ENCODE data around the gene PCNT. TPM values are rescaled to one million over a fixed set of nuclear protein-coding genes. Genes with fewer than 3 reads are reported as not detected.

PCNT gene
- total RNA-seq, 1 donor from 2014 or later: 39.9 TPM

DNA sequence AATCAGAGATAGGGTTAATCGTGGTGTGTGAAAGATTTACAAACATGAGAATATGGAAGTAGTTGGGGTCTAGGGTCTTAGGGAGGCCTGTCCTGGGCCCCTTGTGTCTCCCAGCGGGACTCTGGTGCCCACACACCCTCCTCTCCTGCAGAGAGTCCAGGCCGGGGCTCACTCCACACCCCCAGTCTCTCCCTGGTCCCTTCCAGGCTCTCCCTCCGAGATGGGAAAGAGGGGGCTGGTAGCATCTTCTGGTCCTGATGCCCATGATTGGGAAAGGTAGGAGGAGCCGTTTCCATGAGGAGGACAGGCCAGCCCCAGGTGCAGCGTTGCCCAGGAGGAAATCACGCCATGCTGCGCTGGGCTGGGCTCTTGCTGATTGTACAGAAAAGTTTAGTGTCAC lies 26.6 kb downstream of the PCNT start:
- TF ChIP-seq, protein P1, sequence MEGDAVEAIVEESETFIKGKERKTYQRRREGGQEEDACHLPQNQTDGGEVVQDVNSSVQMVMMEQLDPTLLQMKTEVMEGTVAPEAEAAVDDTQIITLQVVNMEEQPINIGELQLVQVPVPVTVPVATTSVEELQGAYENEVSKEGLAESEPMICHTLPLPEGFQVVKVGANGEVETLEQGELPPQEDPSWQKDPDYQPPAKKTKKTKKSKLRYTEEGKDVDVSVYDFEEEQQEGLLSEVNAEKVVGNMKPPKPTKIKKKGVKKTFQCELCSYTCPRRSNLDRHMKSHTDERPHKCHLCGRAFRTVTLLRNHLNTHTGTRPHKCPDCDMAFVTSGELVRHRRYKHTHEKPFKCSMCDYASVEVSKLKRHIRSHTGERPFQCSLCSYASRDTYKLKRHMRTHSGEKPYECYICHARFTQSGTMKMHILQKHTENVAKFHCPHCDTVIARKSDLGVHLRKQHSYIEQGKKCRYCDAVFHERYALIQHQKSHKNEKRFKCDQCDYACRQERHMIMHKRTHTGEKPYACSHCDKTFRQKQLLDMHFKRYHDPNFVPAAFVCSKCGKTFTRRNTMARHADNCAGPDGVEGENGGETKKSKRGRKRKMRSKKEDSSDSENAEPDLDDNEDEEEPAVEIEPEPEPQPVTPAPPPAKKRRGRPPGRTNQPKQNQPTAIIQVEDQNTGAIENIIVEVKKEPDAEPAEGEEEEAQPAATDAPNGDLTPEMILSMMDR (IDR thresholded peaks at IDR 0.05): no peak
- no peak for DNase-seq (ENCODE audit: low spot score in 2 of 2)
- Histone ChIP-seq H3K4me3 (no peak overlapping the region), H3K36me3 (peaks cover 96 to 98% of the 10 kb centered on the region in 2 donors), H3K4me1 (no peaks in the 10 kb centered on the region), H3K27me3 (no peaks in the 10 kb centered on the region), H3K9me3 (no peaks in the 10 kb centered on the region), H3K27ac (no peak overlapping the region)
- intact Hi-C loops (cut with DNase I): no loop called here

DNA sequence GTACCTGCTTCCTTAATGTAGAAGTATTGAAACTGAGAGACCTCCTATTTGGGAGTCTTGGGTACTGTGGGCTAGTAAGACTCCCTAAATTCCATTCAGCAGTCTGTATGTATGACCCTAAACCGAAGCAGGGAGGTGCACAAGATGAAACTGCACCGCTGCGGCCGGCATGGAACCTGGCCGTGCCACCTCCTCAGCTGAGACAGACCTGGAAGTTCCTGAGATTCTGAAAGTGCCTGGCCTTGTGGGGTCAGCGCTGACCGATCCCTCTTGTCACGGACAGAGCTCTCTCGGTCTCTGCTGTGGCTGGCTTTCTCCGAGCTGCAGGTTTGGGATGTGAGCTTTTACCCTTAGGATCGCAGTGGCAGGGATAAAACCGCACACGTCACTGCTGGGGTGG lies 27.0 kb downstream of the PCNT start:
- Histone ChIP-seq H3K36me3 (peaks cover 96 to 98% of the 10 kb centered on the region in 2 donors), H3K27ac (no peak overlapping the region), H3K9me3 (no peaks in the 10 kb centered on the region), H3K27me3 (no peaks in the 10 kb centered on the region), H3K4me1 (no peaks in the 10 kb centered on the region), H3K4me3 (no peak overlapping the region)
- TF ChIP-seq, protein P1 (IDR thresholded peaks at IDR 0.05): no peak
- no peak for DNase-seq (ENCODE audit: low spot score in 2 of 2)
- intact Hi-C loops (cut with DNase I): no loop called here

DNA sequence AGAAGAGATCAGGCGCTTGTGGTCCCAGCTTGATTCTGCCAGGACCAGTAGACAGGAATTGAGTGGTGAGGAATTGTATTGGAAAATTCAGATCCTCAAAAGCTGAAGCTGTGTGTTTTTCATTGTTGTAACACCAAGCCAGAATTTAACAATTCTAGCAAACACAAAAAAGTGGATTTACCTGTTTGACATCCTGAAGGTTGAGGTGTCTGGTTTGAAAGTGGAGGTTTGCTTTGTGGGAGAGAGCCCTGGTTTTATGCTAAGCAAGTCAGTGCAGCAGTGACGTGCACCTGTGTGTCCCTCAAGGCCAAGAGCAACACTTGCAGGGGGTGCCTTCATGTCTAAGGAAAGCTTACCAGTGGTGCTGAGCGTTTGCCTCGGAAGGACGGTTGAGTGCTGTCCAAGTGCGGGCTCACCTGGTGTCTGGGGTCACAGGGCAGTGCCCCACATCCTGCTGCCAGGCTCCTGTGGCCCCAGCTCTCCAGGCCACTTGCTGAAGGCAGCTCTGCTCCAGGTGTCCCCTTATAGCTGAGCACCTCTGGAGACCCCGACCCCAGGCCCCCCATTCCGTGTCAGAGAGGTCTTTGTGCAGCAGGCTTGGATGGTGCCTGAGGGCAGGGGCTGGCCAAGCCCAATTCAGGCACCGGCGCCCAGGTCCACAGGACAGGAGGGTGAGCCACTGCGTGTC lies 27.7 kb downstream of the PCNT start:
- TF ChIP-seq, protein P1 (IDR thresholded peaks at IDR 0.05): no peak
- H3K36me3 ChIP-seq: peaks cover 93 to 97% of the 10 kb centered on the region in 2 donors
- H3K9me3 ChIP-seq: no peaks in the 10 kb centered on the region
- no peak overlapping the region for H3K4me3 ChIP-seq
- DNase-seq (ENCODE audit: low spot score in 2 of 2): no peak
- intact Hi-C loops (cut with DNase I): no loop called here
- no peaks in the 10 kb centered on the region for H3K27me3 ChIP-seq
- no peak overlapping the region for H3K27ac ChIP-seq
- H3K4me1 ChIP-seq: no peaks in the 10 kb centered on the region

DNA sequence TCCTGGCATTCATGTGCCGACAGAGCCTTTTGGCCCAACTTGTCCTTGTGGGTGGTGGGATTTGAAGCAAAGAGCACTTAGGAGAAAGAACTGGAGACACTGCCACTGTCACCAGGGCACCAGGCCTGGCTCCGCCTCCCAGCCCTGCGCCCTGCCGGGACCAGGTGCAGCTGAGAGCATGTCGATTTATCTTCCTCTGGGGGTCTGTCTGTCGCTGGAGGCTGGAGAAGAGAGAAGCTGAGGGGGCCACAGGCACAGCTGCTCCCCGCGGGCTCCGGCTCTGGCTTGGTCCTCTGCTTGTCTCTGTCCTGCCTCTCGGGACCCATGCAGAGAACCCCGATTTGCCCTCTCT lies 28.2 kb downstream of the PCNT start:
- H3K4me1 ChIP-seq: no peaks in the 10 kb centered on the region
- H3K9me3 ChIP-seq: no peaks in the 10 kb centered on the region
- intact Hi-C loops (cut with DNase I): no loop called here
- no peak overlapping the region for H3K4me3 ChIP-seq
- TF ChIP-seq, protein P1 (IDR thresholded peaks at IDR 0.05): no peak
- no peaks in the 10 kb centered on the region for H3K27me3 ChIP-seq
- no peak overlapping the region for H3K27ac ChIP-seq
- peaks cover 87 to 97% of the 10 kb centered on the region in 2 donors for H3K36me3 ChIP-seq
- DNase-seq (ENCODE audit: low spot score in 2 of 2): no peak

DNA sequence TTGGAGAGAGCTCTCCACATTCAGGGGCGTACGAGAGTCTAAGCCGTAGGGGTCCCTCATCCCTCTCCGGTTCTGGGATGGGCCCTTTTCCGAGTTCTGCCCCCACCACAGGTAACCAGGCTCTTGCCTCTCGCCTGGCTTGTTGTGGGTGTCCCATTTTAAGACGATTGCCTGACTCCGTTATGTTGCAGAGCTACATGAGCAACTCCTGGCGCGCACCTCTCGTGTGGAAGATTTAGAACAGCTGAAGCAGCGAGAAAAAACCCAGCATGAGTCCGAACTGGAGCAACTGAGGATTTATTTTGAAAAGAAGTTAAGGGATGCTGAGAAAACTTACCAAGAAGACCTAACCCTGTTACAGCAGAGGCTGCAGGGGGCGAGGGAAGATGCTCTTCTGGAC lies 29.0 kb downstream of the PCNT start:
- H3K4me1 ChIP-seq: no peaks in the 10 kb centered on the region
- H3K27ac ChIP-seq: no peak overlapping the region
- no peak for DNase-seq (ENCODE audit: low spot score in 2 of 2)
- no peak overlapping the region for H3K4me3 ChIP-seq
- intact Hi-C loops (cut with DNase I): no loop called here
- no peaks in the 10 kb centered on the region for H3K9me3 ChIP-seq
- TF ChIP-seq, protein P1 (IDR thresholded peaks at IDR 0.05): no peak
- H3K27me3 ChIP-seq: no peaks in the 10 kb centered on the region
- H3K36me3 ChIP-seq: peaks cover 84 to 97% of the 10 kb centered on the region in 2 donors

DNA sequence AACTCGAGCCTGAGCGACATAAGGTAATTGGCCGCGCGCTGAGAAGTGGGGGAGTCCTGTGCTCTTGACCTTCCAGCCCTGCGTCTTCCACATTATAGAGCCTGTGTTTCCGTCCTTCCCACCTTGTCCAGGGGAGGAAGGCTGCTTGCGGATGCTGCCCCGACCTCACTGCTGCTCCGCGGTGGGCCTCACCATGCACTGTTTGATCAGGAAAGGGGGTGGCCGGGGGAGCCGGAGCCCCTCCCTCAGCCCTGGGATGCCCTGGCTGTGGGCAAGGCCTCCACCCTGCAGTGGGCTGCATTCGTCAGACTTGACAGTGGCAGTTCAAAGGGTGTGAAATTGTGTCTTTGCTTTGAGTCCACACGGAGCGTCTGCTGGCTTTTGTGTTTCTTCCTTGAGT lies 30.1 kb downstream of the PCNT start:
- DNase-seq (ENCODE audit: low spot score in 2 of 2): no peak

More for the DNA sequence above, 30.1 kb downstream of the PCNT start:
- intact Hi-C loops (cut with DNase I): no loop called here
- Histone ChIP-seq H3K9me3 (no peaks in the 10 kb centered on the region), H3K4me1 (no peaks in the 10 kb centered on the region), H3K4me3 (no peak overlapping the region), H3K36me3 (peaks cover 84 to 96% of the 10 kb centered on the region in 2 donors), H3K27ac (no peak overlapping the region), H3K27me3 (no peaks in the 10 kb centered on the region)
- TF ChIP-seq, protein P1 (IDR thresholded peaks at IDR 0.05): no peak

All from ascending aorta (tissue), 2 donors.